ENCODE results near the gene LIN7B. TPM values are rescaled to one million over a fixed set of nuclear protein-coding genes. Genes with fewer than 3 reads are reported as not detected.

The LIN7B gene
- total and polyA plus RNA-seq, 9 of the 15 experiments (the other 6 are each of a cell fraction or from before 2014, with no cell fraction given): 0.89 to 15.7 (median 4.0) TPM

- no peak for TF ChIP-seq ZNF280A (IDR thresholded peaks at IDR 0.05; ENCODE audit: low read depth, partially characterized antibody)
- TF ChIP-seq ZBTB11 (CRISPR knock-in tag; IDR thresholded peaks at IDR 0.05): peak in 1 of 3 experiments; percentile 42; a peak in 1 of 6 replicates
- no peak for TF ChIP-seq ATF6 (CRISPR knock-in tag; IDR thresholded peaks at IDR 0.05)
- TF ChIP-seq NKRF (IDR thresholded peaks at IDR 0.05; ENCODE audit: borderline replicate concordance): peak; percentile 14; the same call in 1 of the 2 replicates
- no peak for TF ChIP-seq UBTF (IDR thresholded peaks at IDR 0.05; ENCODE audit: borderline replicate concordance in 1 of 2, low read depth in 2 of 2, low read length in 2 of 2)
- TF ChIP-seq USF2 (CRISPR knock-in tag; IDR thresholded peaks at IDR 0.05): no peak
- no peak for TF ChIP-seq ZNF551 (CRISPR knock-in tag; IDR thresholded peaks at IDR 0.05)
- no peak for TF ChIP-seq TAF15 (IDR thresholded peaks at IDR 0.05; ENCODE audit: low read depth, low read length)
- no peak for TF ChIP-seq ELF1 (tag; IDR thresholded peaks at IDR 0.05)
- no peak for TF ChIP-seq ZNF354B (CRISPR knock-in tag; IDR thresholded peaks at IDR 0.05)
- no peak for TF ChIP-seq GMEB1 (CRISPR knock-in tag; IDR thresholded peaks at IDR 0.05)
These were observed 41.7 kb downstream of the LIN7B start (continued) for GRCh38 chr19:49155820-49156346.
